Activated CD8-positive, alpha-beta T cell treated with anti-CD3 and anti-CD28 coated beads for 36 hours (primary cell): ENCODE data around the gene LRRC55. TPM values are rescaled to one million over a fixed set of nuclear protein-coding genes. Genes with fewer than 3 reads are reported as not detected.

Source experiments
- ATAC-seq: fragments of 200-7000 bp; cut with Tn5 transposase; one replicate; pipeline ENCODE4 v1.10.0; 2021; ENCODE audit warnings: mild to moderate bottlenecking, moderate library complexity
- CTCF ChIA-PET: fragments of 350-600 bp; sonication (Branson Sonifier 250); formaldehyde crosslinking; loops from one replicate; lab custom pipeline; 2021; ENCODE audit warnings: antibody characterized with exemption; lab: Charles Lee
- POLR2A ChIA-PET: fragments of 350-600 bp; sonication (Branson Sonifier 250); formaldehyde crosslinking; loops from one replicate; lab custom pipeline; 2021; ENCODE audit warnings: antibody characterized with exemption; lab: Charles Lee
- DNase-seq: peaks from one replicate; pipeline ENCODE4 v3.0.0-alpha.2; 2020
- H3K27ac Mint-ChIP-seq: one replicate; pipeline ENCODE4 v1.8.0; 2021; ENCODE audit warnings: mild to moderate bottlenecking, mixed read lengths
- H3K27me3 Mint-ChIP-seq: one replicate; pipeline ENCODE4 v1.8.0; 2021; ENCODE audit warnings: mixed read lengths
- H3K36me3 Mint-ChIP-seq: one replicate; pipeline ENCODE4 v1.8.0; 2021; ENCODE audit warnings: low read depth, mixed read lengths
- H3K4me1 Mint-ChIP-seq: one replicate; pipeline ENCODE4 v1.8.0; 2021; ENCODE audit warnings: low read depth, mixed read lengths
- H3K4me3 Mint-ChIP-seq: one replicate; pipeline ENCODE4 v1.8.0; 2021; ENCODE audit warnings: mild to moderate bottlenecking, moderate library complexity, mixed read lengths
- H3K9me3 Mint-ChIP-seq: one replicate; pipeline ENCODE4 v1.8.0; 2021; ENCODE audit warnings: mixed read lengths
- CTCF ChIP-seq: fragments of 200-600 bp; IDR thresholded peaks from one replicate; pipeline ENCODE4 v1.8.0; 2022; ENCODE audit warnings: antibody characterized with exemption, mild to moderate bottlenecking
- intact Hi-C: fragments of 100-400 bp; cut with micrococcal nuclease; formaldehyde crosslinking; loops from one replicate; pipeline ENCODE4 v1.10.0; 2022
- total RNA-seq, 2 experiments: library from RNA; stranded (reverse); gene quantifications; one replicate each; pipeline ENCODE4 v1.2.3, GENCODE V29; 2021

The LRRC55 gene
- total RNA-seq, 2 experiments from 2014 or later, result not detected

- no peak for TF ChIP-seq CTCF
- intact Hi-C loops, result no loop called here
- H3K4me1 Mint-ChIP-seq, result no peaks in the 10 kb centered on the region
- H3K4me3 Mint-ChIP-seq, result no peak overlapping the region
- H3K9me3 Mint-ChIP-seq, result no peaks in the 10 kb centered on the region
- H3K27ac Mint-ChIP-seq, result no peak overlapping the region
- H3K36me3 Mint-ChIP-seq, result no peaks in the 10 kb centered on the region
- peaks cover 34% of the 10 kb centered on the region for H3K27me3 Mint-ChIP-seq
- ATAC-seq (no peak), DNase-seq (no peak)
- ChIA-PET POLR2A (no interaction called here), CTCF (no interaction called here)
These were observed 23.2 kb upstream of the LRRC55 start for GRCh38 chr11:57158599-57158998.

- ChIA-PET POLR2A (no interaction called here), CTCF (no interaction called here)
- no peak for TF ChIP-seq CTCF
- DNase-seq (no peak), ATAC-seq (no peak)
- intact Hi-C loops, result no loop called here
- Mint-ChIP-seq H3K4me1 (no peaks in the 10 kb centered on the region), H3K36me3 (no peaks in the 10 kb centered on the region), H3K27ac (no peak overlapping the region), H3K27me3 (peaks cover 28% of the 10 kb centered on the region), H3K9me3 (no peaks in the 10 kb centered on the region), H3K4me3 (no peak overlapping the region)
These were observed 21.1 kb upstream of the LRRC55 start for GRCh38 chr11:57160665-57161064.

GRCh38 chr11:57161351-57161750 lies 20.4 kb upstream of the LRRC55 start:
- Mint-ChIP-seq H3K36me3 (no peaks in the 10 kb centered on the region), H3K9me3 (no peaks in the 10 kb centered on the region), H3K27me3 (peaks cover 24% of the 10 kb centered on the region), H3K4me3 (no peak overlapping the region), H3K4me1 (no peaks in the 10 kb centered on the region), H3K27ac (no peak overlapping the region)
- TF ChIP-seq CTCF, result no peak
- no peak for ATAC-seq
- DNase-seq, result no peak
- intact Hi-C loops, result no loop called here
- ChIA-PET CTCF (no interaction called here), POLR2A (no interaction called here)

GRCh38 chr11:57162179-57162898 lies 19.4 kb upstream of the LRRC55 start:
- Mint-ChIP-seq H3K4me3 (no peak overlapping the region), H3K27ac (no peak overlapping the region), H3K27me3 (peaks cover 19% of the 10 kb centered on the region), H3K4me1 (no peaks in the 10 kb centered on the region), H3K9me3 (no peaks in the 10 kb centered on the region), H3K36me3 (no peaks in the 10 kb centered on the region)
- CTCF ChIA-PET, result interaction anchor here (2.3 kb wide), 1 partner anchor 87 kb away, joined by 7 read pairs; no protein-coding TSS in a partner anchor
- TF ChIP-seq CTCF, result no peak
- DNase-seq (no peak), ATAC-seq (no peak)
- intact Hi-C loops, result no loop called here
- POLR2A ChIA-PET, result no interaction called here

- H3K9me3 Mint-ChIP-seq, result no peaks in the 10 kb centered on the region
- ATAC-seq (no peak), DNase-seq (no peak)
- CTCF ChIA-PET, result interaction anchor here (0.7 to 2.3 kb wide), 2 partner anchors 86 to 265 kb away, joined by 3 to 7 read pairs; no protein-coding TSS in a partner anchor
- POLR2A ChIA-PET, result no interaction called here
- no peak overlapping the region for H3K4me3 Mint-ChIP-seq
- H3K27me3 Mint-ChIP-seq, result peaks cover 16% of the 10 kb centered on the region
- intact Hi-C loops, result no loop called here
- no peak overlapping the region for H3K27ac Mint-ChIP-seq
- H3K4me1 Mint-ChIP-seq, result no peaks in the 10 kb centered on the region
- H3K36me3 Mint-ChIP-seq, result no peaks in the 10 kb centered on the region
- TF ChIP-seq CTCF, result no peak
These were observed 18.4 kb upstream of the LRRC55 start for GRCh38 chr11:57163160-57163868.
